ENCODE results near the gene IL3. TPM values are rescaled to one million over a fixed set of nuclear protein-coding genes. Genes with fewer than 3 reads are reported as not detected.

The IL3 gene
- total and polyA plus RNA-seq, 5 donors from 2014 or later = not detected

GRCh38 chr5:132072528-132072927 lies 12.1 kb downstream of the IL3 start:
- H3K4me1 ChIP-seq (ENCODE audit: control insufficient read depth, insufficient read depth, low read length, poor library complexity, severe bottlenecking) = peaks cover 12% of the 10 kb centered on the region
- Mint-ChIP-seq H3K4me1 (peaks cover 0 to 13% (median 0%) of the 10 kb centered on the region in 4 donors), H3K4me3 (no peak overlapping the region), H3K9me3 (no peaks in the 10 kb centered on the region), H3K36me3 (no peaks in the 10 kb centered on the region), H3K27me3 (no peaks in the 10 kb centered on the region), H3K27ac (no peak overlapping the region)
- no peak for DNase-seq
- no peaks in the 10 kb centered on the region for H3K27me3 ChIP-seq (ENCODE audit: control insufficient read depth, insufficient read depth, low read length)
- no peak for ATAC-seq (ENCODE audit: low read depth in 2 of 2)
- H3K9me3 ChIP-seq (ENCODE audit: control insufficient read depth in 2 of 2, low read length in 2 of 2) = no peaks in the 10 kb centered on the region
- no peak overlapping the region for H3K27ac ChIP-seq (ENCODE audit: insufficient read depth, low read length, poor library complexity, severe bottlenecking)
- no peaks in the 10 kb centered on the region for H3K36me3 ChIP-seq (ENCODE audit: control insufficient read depth, insufficient read depth, low read length)
- H3K4me3 ChIP-seq (ENCODE audit: low read depth, low read length) = no peak overlapping the region

GRCh38 chr5:132073231-132074013 lies 13.0 kb downstream of the IL3 start, which contains the start of gene CSF2:
TSS of gene CSF2 (plus strand) at chr5:132073789. CDS start at chr5:132073824, 35 bp downstream.
- Histone ChIP-seq H3K27ac (ENCODE audit: insufficient read depth, low read length, poor library complexity, severe bottlenecking) (no peak within 1 kb of the TSS), H3K4me1 (ENCODE audit: control insufficient read depth, insufficient read depth, low read length, poor library complexity, severe bottlenecking) (peaks cover 12% of the 10 kb centered on the region), H3K9me3 (ENCODE audit: control insufficient read depth in 2 of 2, low read length in 2 of 2) (no peaks in the 10 kb centered on the region), H3K4me3 (ENCODE audit: low read depth, low read length) (no peak within 1 kb of the TSS), H3K27me3 (ENCODE audit: control insufficient read depth, insufficient read depth, low read length) (no peaks in the 10 kb centered on the region), H3K36me3 (ENCODE audit: control insufficient read depth, insufficient read depth, low read length) (no peaks in the 10 kb centered on the region)
- DNase-seq (no peak), ATAC-seq (ENCODE audit: low read depth in 2 of 2) (no peak)
- Mint-ChIP-seq H3K27me3 (no peaks in the 10 kb centered on the region), H3K4me3 (no peak within 1 kb of the TSS), H3K9me3 (no peaks in the 10 kb centered on the region), H3K27ac (peak within 1 kb of the TSS in 2 of 3 donors; percentile 42 to 85), H3K4me1 (peaks cover 0 to 13% (median 0%) of the 10 kb centered on the region in 4 donors), H3K36me3 (no peaks in the 10 kb centered on the region)

GRCh38 chr5:132074091-132074771 lies 13.8 kb downstream of the IL3 start:
- Histone ChIP-seq H3K27me3 (ENCODE audit: control insufficient read depth, insufficient read depth, low read length) (no peaks in the 10 kb centered on the region), H3K9me3 (ENCODE audit: control insufficient read depth in 2 of 2, low read length in 2 of 2) (no peaks in the 10 kb centered on the region), H3K36me3 (ENCODE audit: control insufficient read depth, insufficient read depth, low read length) (no peaks in the 10 kb centered on the region), H3K4me3 (ENCODE audit: low read depth, low read length) (no peak overlapping the region), H3K27ac (ENCODE audit: insufficient read depth, low read length, poor library complexity, severe bottlenecking) (no peak overlapping the region), H3K4me1 (ENCODE audit: control insufficient read depth, insufficient read depth, low read length, poor library complexity, severe bottlenecking) (peaks cover 12% of the 10 kb centered on the region)
- ATAC-seq (ENCODE audit: low read depth in 2 of 2) = no peak
- no peak for DNase-seq
- peaks cover 0 to 13% (median 0%) of the 10 kb centered on the region in 4 donors for H3K4me1 Mint-ChIP-seq
- peak overlapping the region in 2 of 3 donors; percentile 42 to 85 for H3K27ac Mint-ChIP-seq
- H3K4me3 Mint-ChIP-seq = no peak overlapping the region
- no peaks in the 10 kb centered on the region for H3K27me3 Mint-ChIP-seq
- H3K36me3 Mint-ChIP-seq = no peaks in the 10 kb centered on the region
- no peaks in the 10 kb centered on the region for H3K9me3 Mint-ChIP-seq

- H3K27me3 ChIP-seq (ENCODE audit: control insufficient read depth, insufficient read depth, low read length) = no peaks in the 10 kb centered on the region
- Mint-ChIP-seq H3K9me3 (no peaks in the 10 kb centered on the region), H3K4me3 (no peak overlapping the region), H3K4me1 (peaks cover 0 to 13% (median 0%) of the 10 kb centered on the region in 4 donors), H3K36me3 (no peaks in the 10 kb centered on the region), H3K27ac (no peak overlapping the region), H3K27me3 (no peaks in the 10 kb centered on the region)
- peaks cover 12% of the 10 kb centered on the region for H3K4me1 ChIP-seq (ENCODE audit: control insufficient read depth, insufficient read depth, low read length, poor library complexity, severe bottlenecking)
- ATAC-seq (ENCODE audit: low read depth in 2 of 2) = peak in 1 of 2 donors; percentile 32
- H3K4me3 ChIP-seq (ENCODE audit: low read depth, low read length) = no peak overlapping the region
- DNase-seq = peak in 1 of 3 donors; percentile 30
- no peak overlapping the region for H3K27ac ChIP-seq (ENCODE audit: insufficient read depth, low read length, poor library complexity, severe bottlenecking)
- H3K9me3 ChIP-seq (ENCODE audit: control insufficient read depth in 2 of 2, low read length in 2 of 2) = no peaks in the 10 kb centered on the region
- H3K36me3 ChIP-seq (ENCODE audit: control insufficient read depth, insufficient read depth, low read length) = no peaks in the 10 kb centered on the region
Observed at GRCh38 chr5:132074772-132075718, 14.6 kb downstream of the IL3 start.

GRCh38 chr5:132075719-132076077 lies 15.2 kb downstream of the IL3 start:
- H3K9me3 ChIP-seq (ENCODE audit: control insufficient read depth in 2 of 2, low read length in 2 of 2) = no peaks in the 10 kb centered on the region
- no peak for DNase-seq
- peaks cover 12% of the 10 kb centered on the region for H3K4me1 ChIP-seq (ENCODE audit: control insufficient read depth, insufficient read depth, low read length, poor library complexity, severe bottlenecking)
- no peak overlapping the region for H3K27ac Mint-ChIP-seq
- H3K27me3 Mint-ChIP-seq = no peaks in the 10 kb centered on the region
- no peaks in the 10 kb centered on the region for H3K9me3 Mint-ChIP-seq
- H3K4me1 Mint-ChIP-seq = peaks cover 0 to 13% (median 0%) of the 10 kb centered on the region in 4 donors
- H3K4me3 Mint-ChIP-seq = no peak overlapping the region
- ATAC-seq (ENCODE audit: low read depth in 2 of 2) = no peak
- no peaks in the 10 kb centered on the region for H3K36me3 Mint-ChIP-seq
- no peaks in the 10 kb centered on the region for H3K27me3 ChIP-seq (ENCODE audit: control insufficient read depth, insufficient read depth, low read length)
- H3K27ac ChIP-seq (ENCODE audit: insufficient read depth, low read length, poor library complexity, severe bottlenecking) = no peak overlapping the region
- no peak overlapping the region for H3K4me3 ChIP-seq (ENCODE audit: low read depth, low read length)
- no peaks in the 10 kb centered on the region for H3K36me3 ChIP-seq (ENCODE audit: control insufficient read depth, insufficient read depth, low read length)

- Mint-ChIP-seq H3K36me3 (no peaks in the 10 kb centered on the region), H3K9me3 (no peaks in the 10 kb centered on the region), H3K4me1 (peaks cover 0 to 13% (median 0%) of the 10 kb centered on the region in 4 donors), H3K4me3 (no peak overlapping the region), H3K27me3 (no peaks in the 10 kb centered on the region), H3K27ac (peak overlapping the region in 1 of 3 donors; percentile 67)
- Histone ChIP-seq H3K27ac (ENCODE audit: insufficient read depth, low read length, poor library complexity, severe bottlenecking) (no peak overlapping the region), H3K27me3 (ENCODE audit: control insufficient read depth, insufficient read depth, low read length) (no peaks in the 10 kb centered on the region), H3K4me1 (ENCODE audit: control insufficient read depth, insufficient read depth, low read length, poor library complexity, severe bottlenecking) (peaks cover 12% of the 10 kb centered on the region), H3K36me3 (ENCODE audit: control insufficient read depth, insufficient read depth, low read length) (no peaks in the 10 kb centered on the region), H3K4me3 (ENCODE audit: low read depth, low read length) (no peak overlapping the region), H3K9me3 (ENCODE audit: control insufficient read depth in 2 of 2, low read length in 2 of 2) (no peaks in the 10 kb centered on the region)
- ATAC-seq (ENCODE audit: low read depth in 2 of 2) (no peak), DNase-seq (no peak)
Observed at GRCh38 chr5:132076202-132076830, 15.9 kb downstream of the IL3 start.

- Mint-ChIP-seq H3K27ac (peak overlapping the region in 2 of 3 donors; percentile 46 to 67), H3K36me3 (no peaks in the 10 kb centered on the region), H3K4me1 (peaks cover 0 to 16% (median 3%) of the 10 kb centered on the region in 4 donors), H3K27me3 (no peaks in the 10 kb centered on the region), H3K4me3 (no peak overlapping the region), H3K9me3 (no peaks in the 10 kb centered on the region)
- Histone ChIP-seq H3K4me3 (ENCODE audit: low read depth, low read length) (no peak overlapping the region), H3K9me3 (ENCODE audit: control insufficient read depth in 2 of 2, low read length in 2 of 2) (no peaks in the 10 kb centered on the region), H3K27me3 (ENCODE audit: control insufficient read depth, insufficient read depth, low read length) (no peaks in the 10 kb centered on the region), H3K4me1 (ENCODE audit: control insufficient read depth, insufficient read depth, low read length, poor library complexity, severe bottlenecking) (peaks cover 12% of the 10 kb centered on the region), H3K36me3 (ENCODE audit: control insufficient read depth, insufficient read depth, low read length) (no peaks in the 10 kb centered on the region), H3K27ac (ENCODE audit: insufficient read depth, low read length, poor library complexity, severe bottlenecking) (no peak overlapping the region)
- ATAC-seq (ENCODE audit: low read depth in 2 of 2) (no peak), DNase-seq (no peak)
Observed at GRCh38 chr5:132076983-132077382, 16.5 kb downstream of the IL3 start.

Measured in CD4-positive, CD25-positive, alpha-beta regulatory T cell (primary cell).